ENCODE data around the gene NREP. TPM values are rescaled to one million over a fixed set of nuclear protein-coding genes. Genes with fewer than 3 reads are reported as not detected.

Gene NREP
- total and polyA plus RNA-seq, 2 donors (not counting 3 experiments of a cell fraction or from before 2014, with no cell fraction given), result 96.7 to 112 TPM

DNA sequence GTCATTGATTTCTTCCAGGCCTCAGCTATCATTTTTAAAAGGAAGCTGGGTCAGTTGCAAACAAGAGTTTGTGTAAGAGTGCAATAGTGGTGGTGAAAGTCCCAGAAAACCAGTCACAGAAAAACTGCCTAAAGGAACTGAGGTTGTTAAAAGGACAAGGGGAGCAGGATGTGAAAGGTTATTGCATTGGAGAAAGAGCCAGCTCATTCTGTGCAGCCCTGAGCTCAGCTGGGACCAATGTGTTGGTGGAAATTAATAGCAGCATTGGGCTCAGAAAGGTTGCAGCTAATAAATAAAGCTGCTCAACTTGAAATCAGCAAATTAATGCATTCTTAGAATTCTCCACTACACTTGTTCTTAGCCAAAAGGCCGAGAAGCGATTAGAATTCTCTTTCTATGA, 34.9 kb downstream of the NREP start:
- DNase-seq (ENCODE audit: low read depth, low spot score), result no peak
- TF ChIP-seq, protein P1, sequence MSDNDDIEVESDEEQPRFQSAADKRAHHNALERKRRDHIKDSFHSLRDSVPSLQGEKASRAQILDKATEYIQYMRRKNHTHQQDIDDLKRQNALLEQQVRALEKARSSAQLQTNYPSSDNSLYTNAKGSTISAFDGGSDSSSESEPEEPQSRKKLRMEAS (IDR thresholded peaks at IDR 0.05; ENCODE audit: insufficient read depth, insufficient read length), result no peak
- TF ChIP-seq MYC (IDR thresholded peaks at IDR 0.05; ENCODE audit: low read depth, low read length), result no peak
- no peak for TF ChIP-seq GATA2 (IDR thresholded peaks at IDR 0.05; ENCODE audit: insufficient read depth, insufficient read length, low read depth, low read length)
- no peak for TF ChIP-seq POLR2A (IDR thresholded peaks at IDR 0.05; ENCODE audit: low read depth, low read length)
- TF ChIP-seq POLR2AphosphoS5 (IDR thresholded peaks at IDR 0.05; ENCODE audit: insufficient read depth, low read depth, low read length), result no peak
- TF ChIP-seq FOS (IDR thresholded peaks at IDR 0.05; ENCODE audit: borderline replicate concordance, insufficient read depth, low read length), result no peak
- TF ChIP-seq, protein P2, sequence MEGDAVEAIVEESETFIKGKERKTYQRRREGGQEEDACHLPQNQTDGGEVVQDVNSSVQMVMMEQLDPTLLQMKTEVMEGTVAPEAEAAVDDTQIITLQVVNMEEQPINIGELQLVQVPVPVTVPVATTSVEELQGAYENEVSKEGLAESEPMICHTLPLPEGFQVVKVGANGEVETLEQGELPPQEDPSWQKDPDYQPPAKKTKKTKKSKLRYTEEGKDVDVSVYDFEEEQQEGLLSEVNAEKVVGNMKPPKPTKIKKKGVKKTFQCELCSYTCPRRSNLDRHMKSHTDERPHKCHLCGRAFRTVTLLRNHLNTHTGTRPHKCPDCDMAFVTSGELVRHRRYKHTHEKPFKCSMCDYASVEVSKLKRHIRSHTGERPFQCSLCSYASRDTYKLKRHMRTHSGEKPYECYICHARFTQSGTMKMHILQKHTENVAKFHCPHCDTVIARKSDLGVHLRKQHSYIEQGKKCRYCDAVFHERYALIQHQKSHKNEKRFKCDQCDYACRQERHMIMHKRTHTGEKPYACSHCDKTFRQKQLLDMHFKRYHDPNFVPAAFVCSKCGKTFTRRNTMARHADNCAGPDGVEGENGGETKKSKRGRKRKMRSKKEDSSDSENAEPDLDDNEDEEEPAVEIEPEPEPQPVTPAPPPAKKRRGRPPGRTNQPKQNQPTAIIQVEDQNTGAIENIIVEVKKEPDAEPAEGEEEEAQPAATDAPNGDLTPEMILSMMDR (IDR thresholded peaks at IDR 0.05; ENCODE audit: extremely low read depth in 1 of 2, insufficient read depth in 1 of 2, low read depth in 1 of 2, low read length in 2 of 2), result no peak
- TF ChIP-seq EZH2 (IDR thresholded peaks at IDR 0.05; ENCODE audit: borderline replicate concordance, low read depth, low read length, severe bottlenecking), result no peak
- TF ChIP-seq JUN (IDR thresholded peaks at IDR 0.05; ENCODE audit: borderline replicate concordance, insufficient read depth, insufficient read length, low read depth), result no peak
- H3K4me2 ChIP-seq (ENCODE audit: insufficient read depth, low read length), result no peak overlapping the region
- ChIA-PET POLR2A (no interaction called here), CTCF (interaction anchor here (1.3 to 1.4 kb wide), 3 partner anchors 21 to 171 kb away, joined by 3 to 6 read pairs (median 4); no protein-coding TSS in a partner anchor)
- peaks cover 0 to 4% of the 10 kb centered on the region in 2 experiments for H3K36me3 ChIP-seq (ENCODE audit: control insufficient read depth in 2 of 2, extremely low read depth in 1 of 2, insufficient read depth in 2 of 2, low read length in 2 of 2)
- no peaks in the 10 kb centered on the region for H4K20me1 ChIP-seq (replicated peaks; ENCODE audit: control insufficient read depth, extremely low read depth, insufficient read depth, low read length)
- H2AFZ ChIP-seq (ENCODE audit: low read depth, low read length), result no peak overlapping the region
- no peaks in the 10 kb centered on the region for H3K9me3 ChIP-seq (replicated peaks; ENCODE audit: control insufficient read depth, insufficient read depth, low read length)
- no peak for FAIRE-seq
- no peaks in the 10 kb centered on the region for H3K4me1 ChIP-seq (ENCODE audit: control insufficient read depth, extremely low read depth, insufficient read depth, low read length)
- no peak overlapping the region for H3K4me3 ChIP-seq (replicated peaks in 1 of 3; ENCODE audit: insufficient read depth in 1 of 3, low read depth in 1 of 3, low read length in 3 of 3)
- intact Hi-C loops (cut with micrococcal nuclease), result no loop called here
- no peaks in the 10 kb centered on the region for H3K27me3 ChIP-seq (ENCODE audit: control insufficient read depth in 2 of 2, insufficient read depth in 2 of 2, low read length in 2 of 2)
- H3K79me2 ChIP-seq (ENCODE audit: control insufficient read depth, insufficient read depth, low read length), result no peaks in the 10 kb centered on the region
- no peak overlapping the region for H3K9ac ChIP-seq (replicated peaks; ENCODE audit: extremely low read depth, insufficient read depth, low read length)
- no peaks in the 10 kb centered on the region for H3K9me1 ChIP-seq (replicated peaks; ENCODE audit: control insufficient read depth, extremely low read depth, insufficient read depth, low read length)
- BruUV-seq (replicated peaks), result no TSS peak
- dilution Hi-C loops (cut with MboI; ENCODE audit: extremely low pct_ligation_motif_present, low sequenced_read_pairs), result no loop called here
- H3K27ac ChIP-seq (ENCODE audit: insufficient read depth, low read depth, low read length), result no peak overlapping the region

Measured in endothelial cell of umbilical vein (primary cell).